ENCODE data around the gene RPL10A. TPM values are rescaled to one million over a fixed set of nuclear protein-coding genes. Genes with fewer than 3 reads are reported as not detected.

RPL10A gene
- total RNA-seq, 4 donors from 2014 or later: 952 to 1,436 (median 1,121) TPM

DNA sequence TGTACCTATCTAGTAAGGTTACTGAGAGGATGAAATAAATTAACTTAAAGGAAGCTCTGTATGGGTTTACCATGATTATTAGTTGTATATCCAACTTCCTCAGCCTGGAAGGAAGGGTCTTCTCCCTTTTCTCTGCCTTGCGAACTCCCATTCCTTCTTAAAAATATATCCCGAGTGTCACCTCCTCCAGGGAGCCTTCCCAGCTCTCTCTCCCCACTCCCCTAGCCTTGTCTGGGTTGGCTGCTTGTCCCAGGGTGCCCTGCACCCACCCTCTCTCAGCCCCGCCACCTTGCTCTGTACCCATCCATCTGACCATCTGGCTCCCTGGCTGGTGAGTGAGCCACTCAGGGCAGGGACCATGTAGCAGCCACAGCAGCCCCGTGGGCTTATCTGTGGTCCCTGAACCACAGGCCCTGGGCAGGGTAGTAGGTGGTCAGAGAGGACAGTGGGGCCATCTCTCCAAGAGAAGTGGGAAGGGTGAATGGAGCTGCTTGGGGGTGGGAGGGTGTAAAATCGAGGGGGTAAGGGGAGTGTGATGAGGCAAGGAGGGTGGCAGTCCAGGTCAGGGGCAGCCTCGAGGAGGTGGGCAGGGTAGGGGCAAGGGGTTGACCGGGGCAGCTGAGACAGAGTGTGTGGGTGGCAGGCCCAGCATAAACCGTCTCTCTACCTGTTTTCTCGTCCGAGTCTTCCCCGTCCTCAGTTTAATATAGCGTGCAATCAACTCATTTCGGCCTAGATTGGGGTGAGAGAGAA is 15.9 kb downstream of the RPL10A start:
- H3K4me3 ChIP-seq: no peak overlapping the region
- H3K36me3 ChIP-seq: peaks cover 0 to 32% (median 2%) of the 10 kb centered on the region in 3 donors
- no peak overlapping the region for H3K27ac ChIP-seq
- H3K27me3 ChIP-seq: no peaks in the 10 kb centered on the region
- H3K4me1 ChIP-seq: peaks cover 0 to 40% (median 12%) of the 10 kb centered on the region in 4 donors
- WGBS, 2 donors: 81 to 86% methylated on average over 13 of the region's 13 CpGs
- TF ChIP-seq, protein P1, sequence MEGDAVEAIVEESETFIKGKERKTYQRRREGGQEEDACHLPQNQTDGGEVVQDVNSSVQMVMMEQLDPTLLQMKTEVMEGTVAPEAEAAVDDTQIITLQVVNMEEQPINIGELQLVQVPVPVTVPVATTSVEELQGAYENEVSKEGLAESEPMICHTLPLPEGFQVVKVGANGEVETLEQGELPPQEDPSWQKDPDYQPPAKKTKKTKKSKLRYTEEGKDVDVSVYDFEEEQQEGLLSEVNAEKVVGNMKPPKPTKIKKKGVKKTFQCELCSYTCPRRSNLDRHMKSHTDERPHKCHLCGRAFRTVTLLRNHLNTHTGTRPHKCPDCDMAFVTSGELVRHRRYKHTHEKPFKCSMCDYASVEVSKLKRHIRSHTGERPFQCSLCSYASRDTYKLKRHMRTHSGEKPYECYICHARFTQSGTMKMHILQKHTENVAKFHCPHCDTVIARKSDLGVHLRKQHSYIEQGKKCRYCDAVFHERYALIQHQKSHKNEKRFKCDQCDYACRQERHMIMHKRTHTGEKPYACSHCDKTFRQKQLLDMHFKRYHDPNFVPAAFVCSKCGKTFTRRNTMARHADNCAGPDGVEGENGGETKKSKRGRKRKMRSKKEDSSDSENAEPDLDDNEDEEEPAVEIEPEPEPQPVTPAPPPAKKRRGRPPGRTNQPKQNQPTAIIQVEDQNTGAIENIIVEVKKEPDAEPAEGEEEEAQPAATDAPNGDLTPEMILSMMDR (IDR thresholded peaks at IDR 0.05): no peak
- TF ChIP-seq POLR2A (IDR thresholded peaks at IDR 0.05) (no peak), EP300 (IDR thresholded peaks at IDR 0.05) (no peak)
- no peak for DNase-seq (ENCODE audit: low spot score in 2 of 2)
- no peaks in the 10 kb centered on the region for H3K9me3 ChIP-seq

DNA sequence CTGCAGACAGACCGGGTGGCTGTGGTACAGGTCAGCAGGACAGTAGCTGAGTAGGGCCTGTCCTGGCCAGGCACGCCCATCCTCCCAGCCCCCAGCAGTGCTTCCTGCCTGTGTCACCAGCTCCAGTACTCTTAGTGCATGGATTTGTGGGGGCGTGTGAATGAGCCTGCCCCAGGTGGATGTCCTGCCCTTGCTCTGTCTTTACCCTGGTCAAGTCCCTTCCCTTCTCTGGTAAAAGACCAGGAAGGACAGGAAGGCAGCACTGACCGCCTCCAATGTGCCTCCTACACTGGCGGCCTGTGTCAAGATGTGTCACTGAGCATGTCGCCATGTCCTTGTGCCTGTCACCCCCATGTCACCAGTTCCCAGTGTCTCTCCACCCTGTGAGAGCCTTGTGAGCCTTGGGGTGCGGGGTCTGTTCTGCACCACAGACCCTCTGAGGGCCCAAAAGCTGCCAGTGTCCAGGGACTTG is 16.8 kb downstream of the RPL10A start:
- 73 to 88% methylated on average over 6 to 7 of the region's 7 CpGs for WGBS, 2 donors
- DNase-seq (ENCODE audit: low spot score in 2 of 2): no peak
- Histone ChIP-seq H3K27ac (peak overlapping the region; percentile 31 to 74 (median 54)), H3K36me3 (peaks cover 0 to 23% (median 0%) of the 10 kb centered on the region in 3 donors), H3K9me3 (no peaks in the 10 kb centered on the region), H3K4me1 (peaks cover 0 to 44% (median 16%) of the 10 kb centered on the region in 4 donors), H3K4me3 (no peak overlapping the region), H3K27me3 (no peaks in the 10 kb centered on the region)
- TF ChIP-seq POLR2A (IDR thresholded peaks at IDR 0.05) (no peak), EP300 (IDR thresholded peaks at IDR 0.05) (no peak)
- TF ChIP-seq, protein P1 (IDR thresholded peaks at IDR 0.05): no peak

DNA sequence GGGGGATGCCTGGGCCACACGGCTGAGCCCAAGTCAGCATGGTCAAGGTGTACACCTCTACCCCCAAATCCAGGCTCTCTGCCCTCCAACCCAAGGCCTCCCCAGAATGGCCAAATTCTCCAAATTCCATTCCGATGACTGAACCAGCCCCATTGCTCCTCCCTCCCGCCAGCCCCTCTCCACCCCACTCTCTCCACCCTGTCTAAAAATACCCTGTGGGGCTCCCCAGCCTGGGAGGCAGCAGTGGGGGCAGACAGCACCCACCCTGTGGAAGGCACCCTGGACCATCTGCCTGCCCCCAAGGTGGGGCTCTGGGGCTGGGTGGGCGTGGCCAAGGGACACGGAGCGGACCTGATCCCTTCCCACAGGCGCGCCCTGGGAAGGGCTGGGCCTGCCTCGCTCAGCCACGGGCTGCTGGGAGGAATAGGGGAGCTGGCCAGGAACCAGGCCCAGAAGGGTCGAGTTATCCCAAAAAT is 17.2 kb downstream of the RPL10A start:
- Histone ChIP-seq H3K4me1 (peaks cover 0 to 49% (median 17%) of the 10 kb centered on the region in 4 donors), H3K36me3 (peaks cover 0 to 20% (median 0%) of the 10 kb centered on the region in 3 donors), H3K9me3 (no peaks in the 10 kb centered on the region), H3K27ac (peak overlapping the region; percentile 36 to 74 (median 69)), H3K27me3 (no peaks in the 10 kb centered on the region), H3K4me3 (no peak overlapping the region)
- WGBS, 2 donors: 33 to 55% methylated on average over 6 to 11 of the region's 11 CpGs
- no peak for DNase-seq (ENCODE audit: low spot score in 2 of 2)
- TF ChIP-seq, protein P1 (IDR thresholded peaks at IDR 0.05): no peak
- TF ChIP-seq POLR2A (IDR thresholded peaks at IDR 0.05): no peak
- TF ChIP-seq EP300 (IDR thresholded peaks at IDR 0.05): no peak

DNA sequence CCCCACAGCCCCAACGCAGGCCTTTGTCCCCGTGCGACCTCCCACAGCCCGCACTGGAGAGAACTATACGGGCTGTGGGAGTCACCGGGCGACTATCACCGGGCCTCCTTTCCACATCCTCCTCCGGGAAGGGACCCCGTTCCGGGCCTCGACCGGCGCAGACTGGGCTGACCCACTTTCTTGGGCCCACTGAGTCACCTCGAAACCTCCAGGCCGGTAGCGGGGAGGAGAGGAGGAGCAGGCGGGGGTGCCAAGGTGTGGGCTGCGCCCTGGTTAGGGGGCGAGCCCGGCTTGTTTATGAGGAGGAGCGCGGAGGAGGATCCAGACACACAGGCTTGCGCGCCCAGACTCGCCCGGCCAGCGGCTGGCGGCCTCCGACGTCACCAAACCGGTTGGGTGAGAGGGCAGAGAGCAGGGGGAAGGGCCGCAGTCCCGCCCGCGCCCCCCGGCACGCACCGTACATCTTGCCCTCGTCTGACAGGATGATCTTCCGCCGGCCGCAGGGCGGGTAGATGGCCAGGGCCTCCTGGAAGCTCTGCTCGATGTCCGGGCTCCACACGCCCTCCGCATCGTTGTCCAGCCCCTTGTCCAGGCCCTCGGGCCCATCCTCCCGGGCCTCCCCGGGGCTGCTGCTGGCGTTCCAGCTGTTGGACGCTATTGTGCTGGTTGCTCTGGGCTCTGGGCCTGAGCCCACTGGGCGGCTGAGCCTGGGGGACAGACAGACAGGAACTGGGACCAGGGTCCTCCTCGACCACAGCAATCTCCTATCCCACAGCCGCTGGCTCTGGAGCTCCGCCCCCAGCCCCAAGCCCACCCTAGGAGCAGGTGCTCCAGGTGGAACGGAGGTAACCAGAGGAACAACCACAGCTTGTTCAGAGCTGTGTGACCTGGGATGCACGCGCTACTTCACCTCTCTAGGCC is 18.1 kb downstream of the RPL10A start:
- no peak for TF ChIP-seq POLR2A (IDR thresholded peaks at IDR 0.05)
- no peak for TF ChIP-seq EP300 (IDR thresholded peaks at IDR 0.05)
- TF ChIP-seq, protein P1 (IDR thresholded peaks at IDR 0.05): no peak
- peaks cover 0 to 20% (median 0%) of the 10 kb centered on the region in 3 donors for H3K36me3 ChIP-seq
- H3K9me3 ChIP-seq: no peaks in the 10 kb centered on the region
- DNase-seq (ENCODE audit: low spot score in 2 of 2): no peak
- H3K27me3 ChIP-seq: no peaks in the 10 kb centered on the region
- WGBS, 2 donors: 67 to 69% methylated on average over 60 to 61 of the region's 61 CpGs
- no peak overlapping the region for H3K4me3 ChIP-seq
- H3K4me1 ChIP-seq: peaks cover 0 to 53% (median 17%) of the 10 kb centered on the region in 4 donors
- peak overlapping the region; percentile 36 to 74 (median 69) for H3K27ac ChIP-seq

Data from tibial nerve (tissue), 4 donors.